Effector memory CD4-positive, alpha-beta T cell (primary cell): ENCODE measurements around the gene MAPKBP1.

Source experiments
- DNase-seq, 3 donors: peaks; one replicate each; pipeline ENCODE4 v3.0.0-alpha.2; 2020
- H3K27ac ChIP-seq: 2 replicates; pipeline ENCODE4 v1.7.0; 2013; ENCODE audit warnings: mild to moderate bottlenecking, low read length, moderate library complexity; ENCODE audit not compliant: insufficient read depth, poor library complexity, severe bottlenecking
- H3K27me3 ChIP-seq: replicated peaks from 2 replicates; pipeline ENCODE4 v1.7.0; 2013; ENCODE audit warnings: mild to moderate bottlenecking, low read length; ENCODE audit not compliant: insufficient read depth, control insufficient read depth, poor library complexity, severe bottlenecking
- H3K36me3 ChIP-seq: 2 replicates; pipeline ENCODE4 v1.7.0; 2013; ENCODE audit warnings: mild to moderate bottlenecking, low read length, moderate library complexity; ENCODE audit not compliant: control insufficient read depth, insufficient read depth
- H3K4me1 ChIP-seq: 2 replicates; pipeline ENCODE4 v1.7.0; 2013; ENCODE audit warnings: low read length, mild to moderate bottlenecking; ENCODE audit not compliant: control insufficient read depth, insufficient read depth, poor library complexity, severe bottlenecking
- H3K4me3 ChIP-seq: 2 replicates; pipeline ENCODE4 v1.7.0; 2013; ENCODE audit warnings: low read length, low read depth, mild to moderate bottlenecking; ENCODE audit not compliant: insufficient read depth, poor library complexity, severe bottlenecking
- H3K9me3 ChIP-seq: 2 replicates; pipeline ENCODE4 v1.7.0; 2013; ENCODE audit warnings: mild to moderate bottlenecking, low read length, moderate library complexity; ENCODE audit not compliant: control insufficient read depth

Gene MAPKBP1

DNA sequence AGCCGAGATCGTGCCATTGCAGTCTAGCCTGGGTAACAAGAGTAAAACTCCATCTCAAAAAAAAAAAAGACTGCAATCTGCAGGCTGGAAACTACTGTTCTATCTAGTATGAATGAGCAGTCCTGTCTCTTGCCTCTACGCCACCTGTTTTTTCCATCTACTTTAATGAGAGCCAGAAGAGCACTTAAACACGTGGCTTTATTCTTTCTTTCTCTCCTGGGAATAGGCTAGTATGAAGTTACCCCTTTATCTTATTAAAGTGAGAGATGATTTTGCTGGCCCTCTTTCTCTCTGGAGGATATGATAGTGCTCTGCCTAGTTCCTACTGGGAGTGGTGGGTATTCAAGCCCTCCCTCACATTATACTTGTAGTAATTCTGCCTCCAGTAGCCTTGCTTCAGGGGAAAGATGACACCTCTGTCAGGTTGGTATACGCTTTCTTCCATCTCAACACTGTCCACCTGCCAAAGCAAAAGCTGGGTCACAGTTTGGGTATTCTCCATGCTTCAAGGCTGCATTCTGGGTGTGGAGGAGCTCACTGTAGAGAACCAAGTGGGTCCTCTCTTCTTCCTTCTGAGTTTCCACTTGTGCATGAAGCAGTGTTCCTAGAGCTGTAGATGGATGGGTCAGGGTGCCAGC, 17.8 kb downstream of the MAPKBP1 start:
- H3K4me1 ChIP-seq, result peaks cover 10% of the 10 kb centered on the region
- no peaks in the 10 kb centered on the region for H3K36me3 ChIP-seq
- no peaks in the 10 kb centered on the region for H3K27me3 ChIP-seq
- H3K27ac ChIP-seq, result no peak overlapping the region
- DNase-seq, result no peak
- no peak overlapping the region for H3K4me3 ChIP-seq
- no peaks in the 10 kb centered on the region for H3K9me3 ChIP-seq

DNA sequence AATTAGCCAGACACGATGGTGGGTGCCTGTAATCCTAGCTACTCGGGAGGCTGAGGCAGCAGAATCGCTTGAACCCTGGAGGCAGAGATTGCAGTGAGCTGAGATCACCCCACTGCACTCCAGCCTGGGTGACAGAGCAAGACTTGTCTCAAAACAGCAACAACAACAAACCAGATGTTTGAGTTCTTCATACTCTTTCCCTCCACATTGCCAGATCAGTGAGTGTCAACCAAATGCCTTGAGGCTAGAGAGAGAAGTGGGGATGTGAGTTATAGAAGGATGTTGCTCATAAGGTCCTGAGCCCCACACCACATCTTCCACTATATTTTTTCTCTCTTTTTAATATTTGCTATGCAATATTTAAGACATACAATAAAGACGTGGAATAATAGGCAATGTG, 19.8 kb downstream of the MAPKBP1 start:
- peaks cover 10% of the 10 kb centered on the region for H3K4me1 ChIP-seq
- no peak for DNase-seq
- no peak overlapping the region for H3K27ac ChIP-seq
- no peaks in the 10 kb centered on the region for H3K9me3 ChIP-seq
- no peaks in the 10 kb centered on the region for H3K36me3 ChIP-seq
- no peak overlapping the region for H3K4me3 ChIP-seq
- no peaks in the 10 kb centered on the region for H3K27me3 ChIP-seq

GRCh38 chr15:41795996-41796856, 21.9 kb downstream of the MAPKBP1 start:
- H3K4me1 ChIP-seq, result peaks cover 3% of the 10 kb centered on the region
- H3K4me3 ChIP-seq, result no peak overlapping the region
- H3K27ac ChIP-seq, result no peak overlapping the region

GRCh38 chr15:41797201-41797944, 23.1 kb downstream of the MAPKBP1 start:
- no peak for DNase-seq
- Histone ChIP-seq H3K27ac (no peak overlapping the region), H3K4me3 (no peak overlapping the region), H3K9me3 (no peaks in the 10 kb centered on the region), H3K4me1 (no peaks in the 10 kb centered on the region), H3K27me3 (no peaks in the 10 kb centered on the region), H3K36me3 (peaks cover 6% of the 10 kb centered on the region)

More at GRCh38 chr15:41795996-41796856, 21.9 kb downstream of the MAPKBP1 start:
- no peaks in the 10 kb centered on the region for H3K9me3 ChIP-seq
- no peak for DNase-seq
- no peaks in the 10 kb centered on the region for H3K27me3 ChIP-seq
- H3K36me3 ChIP-seq, result peaks cover 6% of the 10 kb centered on the region

DNA sequence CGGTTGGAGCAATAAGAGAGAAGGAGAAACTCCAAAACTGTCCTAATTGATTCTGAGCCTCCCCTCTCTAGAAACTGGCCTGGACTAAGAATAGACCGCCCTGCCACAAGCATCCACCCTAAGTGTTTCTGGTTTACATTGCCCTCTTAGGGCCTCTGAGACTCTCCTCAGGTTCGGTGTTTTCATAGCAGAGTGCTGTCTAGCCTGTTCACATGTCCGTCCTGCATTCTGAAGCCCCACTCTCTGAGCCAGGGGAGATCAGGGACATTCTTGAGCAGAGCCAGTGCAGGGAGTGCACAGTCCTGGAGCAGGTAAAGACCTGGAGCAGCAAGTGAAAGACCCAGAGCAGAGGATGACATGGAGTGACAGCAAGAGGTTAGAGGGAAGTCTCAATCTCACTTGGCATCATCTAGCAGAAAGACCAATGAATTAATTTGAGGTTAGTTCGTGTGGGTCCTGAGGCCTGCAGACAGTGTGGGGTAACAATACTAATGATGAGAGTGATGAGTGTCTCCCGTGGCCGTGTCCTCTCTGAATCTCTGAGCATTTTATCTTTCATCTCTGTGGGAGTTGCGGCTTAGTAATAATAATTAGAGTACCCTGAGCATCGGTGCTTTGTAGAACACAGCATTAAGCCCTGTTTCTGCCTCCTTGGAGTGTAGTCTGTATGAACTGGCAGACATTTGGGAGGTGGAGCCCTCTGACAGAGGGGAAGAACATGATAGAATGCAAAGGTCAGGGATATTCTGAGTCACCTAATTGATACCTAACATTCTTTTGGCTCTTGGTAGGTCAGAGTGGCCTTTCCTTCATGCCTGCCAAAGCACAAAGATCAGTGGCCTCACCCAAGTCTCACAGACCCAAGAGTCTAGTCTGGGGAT, 24.6 kb downstream of the MAPKBP1 start:
- Histone ChIP-seq H3K27ac (no peak overlapping the region), H3K9me3 (no peaks in the 10 kb centered on the region), H3K4me1 (no peaks in the 10 kb centered on the region), H3K27me3 (no peaks in the 10 kb centered on the region), H3K4me3 (no peak overlapping the region), H3K36me3 (peaks cover 6% of the 10 kb centered on the region)
- no peak for DNase-seq

DNA sequence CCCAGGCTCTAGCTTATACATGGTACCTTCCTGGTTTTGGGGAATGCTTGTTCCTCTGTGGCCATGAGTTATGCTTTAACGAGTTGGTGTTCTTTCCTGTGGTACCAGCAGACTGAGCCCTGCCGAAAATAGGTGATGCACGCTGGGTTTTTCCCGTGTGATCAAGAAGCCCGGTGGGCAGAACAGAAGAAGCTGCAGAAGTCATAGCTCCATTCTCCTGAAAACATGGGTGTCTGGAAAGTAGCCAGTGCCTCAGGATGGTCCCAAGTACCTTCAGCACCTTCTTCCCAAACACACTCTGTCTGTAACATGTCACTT, 25.2 kb downstream of the MAPKBP1 start:
- Histone ChIP-seq H3K36me3 (peaks cover 6% of the 10 kb centered on the region), H3K27ac (no peak overlapping the region), H3K4me1 (no peaks in the 10 kb centered on the region), H3K9me3 (no peaks in the 10 kb centered on the region), H3K4me3 (no peak overlapping the region), H3K27me3 (no peaks in the 10 kb centered on the region)
- DNase-seq, result no peak

DNA sequence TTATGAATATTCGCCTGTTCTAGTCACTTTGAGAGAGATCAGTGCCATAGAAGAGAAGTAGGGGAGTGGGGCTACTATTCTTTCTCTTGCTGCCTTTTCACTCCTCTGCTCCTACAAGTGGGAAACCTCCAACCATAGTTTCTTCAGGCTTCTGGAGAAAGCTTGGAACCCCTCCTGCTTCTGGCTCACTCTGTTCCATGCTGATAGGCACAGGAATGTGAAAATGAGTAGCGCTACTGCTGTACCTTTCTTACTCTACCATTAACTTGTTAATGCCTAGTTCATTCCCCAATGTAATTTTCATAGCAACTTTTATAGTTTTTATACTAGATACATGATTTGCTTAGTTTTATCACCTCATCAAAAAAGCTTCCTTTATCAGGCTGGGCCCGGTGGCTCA, 26.9 kb downstream of the MAPKBP1 start:
- no peaks in the 10 kb centered on the region for H3K4me1 ChIP-seq
- no peaks in the 10 kb centered on the region for H3K9me3 ChIP-seq
- no peak overlapping the region for H3K4me3 ChIP-seq
- no peak for DNase-seq
- H3K27me3 ChIP-seq, result no peaks in the 10 kb centered on the region
- H3K27ac ChIP-seq, result no peak overlapping the region
- H3K36me3 ChIP-seq, result peaks cover 6% of the 10 kb centered on the region

DNA sequence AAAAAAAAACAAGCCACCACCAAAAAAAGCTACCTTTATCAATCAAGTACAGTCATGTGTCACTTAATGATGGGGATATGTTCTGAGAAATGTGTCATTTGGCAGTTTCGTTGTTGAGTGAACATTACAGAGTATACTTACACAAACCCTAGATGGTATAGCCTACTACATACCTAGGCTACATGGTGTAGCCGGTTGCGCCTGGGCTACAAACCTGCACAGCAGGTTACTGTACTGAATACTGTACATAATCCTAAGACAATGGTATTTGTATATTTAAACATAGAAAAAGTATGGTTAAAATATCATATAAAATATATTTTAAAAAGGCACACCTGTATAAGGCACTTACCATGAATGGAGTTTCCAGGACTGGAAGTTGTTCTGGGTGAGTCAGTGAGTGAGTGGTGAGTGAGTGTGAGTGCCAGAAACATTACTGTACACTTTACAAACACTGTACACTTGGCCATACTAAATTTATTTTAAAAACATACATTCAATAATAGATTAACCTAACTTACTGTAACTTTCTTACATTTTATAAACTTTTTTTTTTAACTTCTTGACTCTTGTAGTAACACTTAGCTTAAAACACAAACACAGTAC, 27.7 kb downstream of the MAPKBP1 start:
- no peak overlapping the region for H3K4me3 ChIP-seq
- H3K9me3 ChIP-seq, result no peaks in the 10 kb centered on the region
- no peak for DNase-seq
- peaks cover 6% of the 10 kb centered on the region for H3K36me3 ChIP-seq
- no peaks in the 10 kb centered on the region for H3K4me1 ChIP-seq
- H3K27me3 ChIP-seq, result no peaks in the 10 kb centered on the region
- H3K27ac ChIP-seq, result no peak overlapping the region

GRCh38 chr15:41804361-41804760, 30.1 kb downstream of the MAPKBP1 start:
- Histone ChIP-seq H3K36me3 (peaks cover 6% of the 10 kb centered on the region), H3K27ac (no peak overlapping the region), H3K27me3 (no peaks in the 10 kb centered on the region), H3K9me3 (no peaks in the 10 kb centered on the region), H3K4me3 (no peak overlapping the region), H3K4me1 (no peaks in the 10 kb centered on the region)
- no peak for DNase-seq
